GM12874 (cell line): Measurements from ENCODE around the gene RYR3.

Experiments used
- CTCF ChIP-seq: IDR thresholded peaks from 2 replicates; pipeline ENCODE4 v1.5.1; 2011; ENCODE audit warnings: low read depth, mild to moderate bottlenecking, control low read depth, low read length, moderate library complexity; ENCODE audit not compliant: insufficient read depth

The RYR3 gene

GRCh38 chr15:33656168-33656567 is 345.4 kb downstream of the RYR3 start:
- no peak for TF ChIP-seq CTCF

GRCh38 chr15:33660151-33660550 is 349.4 kb downstream of the RYR3 start:
- no peak for TF ChIP-seq CTCF

- TF ChIP-seq CTCF, result no peak
Measured at GRCh38 chr15:33662014-33662413, 351.2 kb downstream of the RYR3 start.

- no peak for TF ChIP-seq CTCF
Measured at GRCh38 chr15:33664947-33665346, 354.2 kb downstream of the RYR3 start.

- TF ChIP-seq CTCF, result no peak
Measured at GRCh38 chr15:33670567-33670966, 359.8 kb downstream of the RYR3 start.

- TF ChIP-seq CTCF, result no peak
Measured at GRCh38 chr15:33671456-33671855, 360.7 kb downstream of the RYR3 start.

- peak; percentile 43; the same call in 1 of the 2 replicates for TF ChIP-seq CTCF
Measured at GRCh38 chr15:33675246-33675645, 364.5 kb downstream of the RYR3 start.

GRCh38 chr15:33677238-33677830 is 366.6 kb downstream of the RYR3 start:
- no peak for TF ChIP-seq CTCF
